Progenitor cell of endocrine pancreas (in vitro differentiated cells): ENCODE measurements around the gene MYO15A. TPM values are rescaled to one million over a fixed set of nuclear protein-coding genes. Genes with fewer than 3 reads are reported as not detected.

Experiments
- DNase-seq: peaks from one replicate; pipeline ENCODE4 v3.0.0; 2021; ENCODE audit warnings: low spot score; ENCODE audit not compliant: unreplicated experiment
- H3K27ac Mint-ChIP-seq: 2 replicates; pipeline ENCODE4 v1.8.0; 2021; ENCODE audit warnings: mild to moderate bottlenecking, moderate library complexity, mixed read lengths
- H3K27me3 Mint-ChIP-seq: 2 replicates; pipeline ENCODE4 v1.8.0; 2021; ENCODE audit warnings: mixed read lengths
- H3K36me3 Mint-ChIP-seq: 2 replicates; pipeline ENCODE4 v1.8.0; 2022; ENCODE audit warnings: mixed read lengths; ENCODE audit not compliant: insufficient read depth
- H3K4me1 Mint-ChIP-seq: 2 replicates; pipeline ENCODE4 v1.8.0; 2021; ENCODE audit warnings: low read depth, mixed read lengths
- H3K4me3 Mint-ChIP-seq: 2 replicates; pipeline ENCODE4 v1.8.0; 2021; ENCODE audit warnings: low read depth, mild to moderate bottlenecking, moderate library complexity, mixed read lengths
- H3K9me3 Mint-ChIP-seq: 2 replicates; pipeline ENCODE4 v1.8.0; 2021; ENCODE audit warnings: low read depth, mixed read lengths
- CTCF ChIP-seq: fragments of 200-600 bp; sonication (generic); IDR thresholded peaks from one replicate; pipeline ENCODE4 v1.5.0; 2021; ENCODE audit warnings: antibody characterized with exemption, mild to moderate bottlenecking; ENCODE audit not compliant: unreplicated experiment
- total RNA-seq: library from RNA; stranded (reverse); gene quantifications from 2 replicates; pipeline ENCODE4 v1.2.1, GENCODE V29; 2021

The MYO15A gene
- total RNA-seq, 1 donor from 2014 or later: 3.3 TPM

DNA sequence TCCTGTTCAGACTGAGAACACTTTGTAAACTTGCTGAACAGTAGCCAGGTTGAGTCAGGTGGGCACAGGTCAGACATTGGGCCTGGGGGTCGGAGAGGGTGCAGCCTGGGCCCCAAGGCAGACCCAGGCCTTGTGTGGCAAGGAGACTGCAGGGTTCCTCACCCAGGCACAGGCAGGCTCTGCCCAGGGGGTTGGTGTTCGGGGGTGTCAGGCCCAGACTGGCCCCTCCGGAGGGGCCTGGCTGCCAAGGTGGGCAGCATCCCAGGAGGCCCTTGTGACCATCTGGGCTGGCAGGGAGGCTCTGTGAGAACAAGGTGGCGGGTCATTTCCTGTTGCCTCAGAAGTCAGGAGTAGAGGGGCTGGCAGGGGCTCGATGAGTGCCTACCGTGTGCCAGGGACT is 585 bp upstream of the MYO15A start:
- no peak overlapping the region for H3K27ac Mint-ChIP-seq
- no peaks in the 10 kb centered on the region for H3K36me3 Mint-ChIP-seq
- no peak for TF ChIP-seq CTCF
- no peaks in the 10 kb centered on the region for H3K4me1 Mint-ChIP-seq
- no peak for DNase-seq
- no peaks in the 10 kb centered on the region for H3K27me3 Mint-ChIP-seq
- H3K9me3 Mint-ChIP-seq: no peaks in the 10 kb centered on the region
- no peak overlapping the region for H3K4me3 Mint-ChIP-seq

DNA sequence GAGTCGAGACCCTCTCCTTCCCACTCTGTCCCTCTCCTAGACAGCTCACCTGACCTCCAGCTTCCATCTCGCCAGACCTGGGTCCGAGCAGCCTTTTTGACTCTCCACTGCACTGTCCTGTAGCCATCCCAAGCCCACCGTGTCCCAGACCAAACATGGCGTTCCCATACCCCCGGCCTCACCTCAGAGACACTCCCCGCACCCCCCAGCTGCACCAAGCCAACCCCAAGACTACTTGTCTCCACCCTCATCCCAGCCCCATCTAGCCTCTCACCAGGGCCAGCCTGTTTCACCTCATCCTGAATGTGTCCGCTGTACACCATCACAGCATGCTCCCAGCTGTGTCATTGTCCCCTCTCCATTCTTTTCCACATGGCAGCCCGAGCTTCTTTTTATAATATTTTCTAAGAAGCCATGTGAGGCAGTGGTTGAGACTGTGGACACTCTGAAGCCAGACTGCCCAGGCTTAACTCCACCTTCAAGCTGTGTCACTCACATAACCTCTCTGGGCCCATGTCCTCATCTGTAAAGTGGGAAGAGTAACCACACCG is 1.5 kb downstream of the MYO15A start:
- no peaks in the 10 kb centered on the region for H3K27me3 Mint-ChIP-seq
- no peaks in the 10 kb centered on the region for H3K36me3 Mint-ChIP-seq
- H3K27ac Mint-ChIP-seq: no peak overlapping the region

GRCh38 chr17:18110636-18111145 is 2.1 kb downstream of the MYO15A start:
- Mint-ChIP-seq H3K4me1 (no peaks in the 10 kb centered on the region), H3K27ac (peak overlapping the region; percentile 35), H3K4me3 (no peak overlapping the region), H3K27me3 (no peaks in the 10 kb centered on the region), H3K9me3 (no peaks in the 10 kb centered on the region), H3K36me3 (no peaks in the 10 kb centered on the region)
- no peak for DNase-seq
- TF ChIP-seq CTCF: no peak

More for the DNA sequence above, 1.5 kb downstream of the MYO15A start:
- H3K4me1 Mint-ChIP-seq: no peaks in the 10 kb centered on the region
- no peak for DNase-seq
- TF ChIP-seq CTCF: no peak
- no peaks in the 10 kb centered on the region for H3K9me3 Mint-ChIP-seq
- no peak overlapping the region for H3K4me3 Mint-ChIP-seq

- Mint-ChIP-seq H3K4me1 (no peaks in the 10 kb centered on the region), H3K4me3 (no peak overlapping the region), H3K27ac (peak overlapping the region; percentile 59), H3K27me3 (no peaks in the 10 kb centered on the region), H3K9me3 (no peaks in the 10 kb centered on the region), H3K36me3 (no peaks in the 10 kb centered on the region)
- no peak for DNase-seq
- TF ChIP-seq CTCF: no peak
Observed at GRCh38 chr17:18111330-18111971, 2.9 kb downstream of the MYO15A start.

DNA sequence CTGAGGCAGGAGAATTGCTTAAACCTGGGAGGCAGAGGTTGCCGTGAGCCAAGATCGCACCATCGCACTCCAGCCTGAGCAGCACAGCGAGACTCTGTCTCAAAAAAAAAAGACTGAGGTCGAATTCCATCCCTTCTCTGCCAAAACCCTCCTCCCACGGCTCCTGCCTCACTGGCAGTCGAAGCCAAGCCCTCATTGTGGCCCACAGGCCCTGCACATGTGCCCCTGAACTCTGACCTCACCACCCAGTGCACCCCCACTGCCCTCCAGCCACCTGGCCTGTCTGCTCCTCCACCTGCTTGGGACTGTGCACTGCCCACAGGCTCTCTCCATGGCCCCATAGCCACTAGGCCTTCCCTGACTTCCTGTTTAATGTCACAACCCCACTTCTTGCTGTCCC is 7.0 kb downstream of the MYO15A start:
- Mint-ChIP-seq H3K36me3 (peaks cover 2% of the 10 kb centered on the region), H3K27ac (peak overlapping the region; percentile 68), H3K4me1 (no peaks in the 10 kb centered on the region), H3K4me3 (no peak overlapping the region), H3K9me3 (peaks cover 3% of the 10 kb centered on the region), H3K27me3 (no peaks in the 10 kb centered on the region)
- DNase-seq: no peak
- no peak for TF ChIP-seq CTCF
